NCI-H1105 treated with DMSO at 0.1 percent for 48 hours (cell line): ENCODE results near the gene WDR73.

Experiments
- DNase-seq: peaks from one replicate; lab custom pipeline; 2025; lab: John Stamatoyannopoulos, UW

Gene WDR73

DNA sequence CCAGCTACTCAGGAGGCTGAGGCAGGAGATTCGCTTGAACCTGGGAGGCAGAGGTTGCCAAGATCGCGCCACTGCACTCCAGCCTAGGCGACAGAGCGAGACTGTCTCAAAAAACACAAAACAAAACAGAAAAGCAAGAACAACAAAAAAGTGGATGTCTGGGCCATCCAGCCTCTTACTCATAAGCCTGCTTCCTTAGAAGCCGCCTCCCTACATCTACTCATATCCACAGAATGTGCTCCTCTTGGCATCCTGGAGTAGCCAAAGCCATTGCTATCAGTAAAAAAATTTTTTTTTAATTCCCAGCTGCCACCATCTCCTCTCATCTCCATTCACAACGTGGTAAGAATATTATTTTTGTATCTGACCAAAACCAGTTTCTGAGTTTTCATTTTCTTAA, 42.5 kb downstream of the WDR73 start:
- DNase-seq = no peak

- no peak for DNase-seq
These were observed 44.1 kb downstream of the WDR73 start for GRCh38 chr15:84609818-84610525.

DNA sequence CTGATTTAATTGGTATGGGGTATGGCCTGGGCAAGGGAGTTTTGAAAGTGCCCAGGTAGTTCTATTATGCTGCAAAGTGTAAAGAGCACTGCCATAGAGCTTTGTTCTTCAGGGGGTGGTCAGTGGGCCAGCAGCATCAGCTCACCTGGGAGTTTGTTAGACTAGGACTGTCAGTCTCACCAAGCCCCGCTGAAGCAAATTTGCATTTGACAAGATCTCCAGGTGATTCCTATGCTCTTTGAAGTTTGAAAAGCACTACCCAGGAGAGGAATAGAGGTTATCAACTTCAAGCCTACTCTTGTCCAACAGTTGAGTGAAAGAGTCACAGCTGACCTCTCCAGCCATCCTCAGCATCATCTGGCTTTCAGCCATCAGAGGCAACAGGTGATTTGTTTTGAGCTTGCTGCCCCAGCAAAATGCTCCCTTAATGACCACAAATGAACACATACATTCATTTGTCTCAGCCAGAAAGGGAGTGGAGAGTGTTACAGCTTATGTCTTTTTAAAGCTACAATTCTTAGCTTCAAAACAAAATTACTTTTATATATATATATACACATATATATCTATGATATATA, 45.3 kb downstream of the WDR73 start:
- DNase-seq = no peak

DNA sequence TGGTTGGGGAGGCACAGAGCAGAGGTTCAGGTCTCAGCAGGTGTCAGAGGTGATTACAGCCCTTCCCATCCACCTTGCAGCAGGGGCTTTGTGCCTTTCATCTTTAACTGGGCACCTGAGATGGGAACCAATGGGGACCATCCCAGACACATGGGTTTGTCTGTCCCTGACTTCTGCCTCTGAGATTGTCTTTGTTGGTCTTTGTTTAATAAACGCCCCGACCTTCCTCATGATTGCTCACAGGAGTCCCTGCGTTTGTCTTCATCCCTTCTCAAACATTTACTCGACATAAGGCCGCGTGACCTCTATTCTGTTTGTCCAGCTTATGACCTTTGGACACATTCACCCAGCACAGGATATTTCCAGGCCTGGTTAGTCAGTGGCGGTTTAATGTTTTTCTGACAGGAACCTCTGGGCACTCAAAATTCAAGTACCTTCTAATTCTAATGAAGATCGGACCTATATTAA, 47.4 kb downstream of the WDR73 start:
- DNase-seq = no peak

DNA sequence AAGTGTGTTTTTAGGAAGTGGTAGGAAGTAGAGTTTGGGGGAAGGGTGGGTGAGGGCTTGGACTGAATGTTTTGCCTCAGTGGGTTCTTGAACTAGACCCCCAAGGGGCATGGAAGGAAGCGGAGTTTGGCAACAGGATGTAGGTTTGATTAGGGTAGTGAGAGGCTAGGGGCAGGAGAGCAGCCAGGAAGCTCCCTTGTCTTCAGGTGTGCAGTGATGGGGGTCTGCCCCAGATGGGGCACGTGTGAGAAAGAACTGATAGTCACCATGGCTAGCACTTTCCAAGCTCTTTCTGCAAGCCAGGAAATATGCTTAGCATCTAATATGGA, 48.6 kb downstream of the WDR73 start:
- no peak for DNase-seq

DNA sequence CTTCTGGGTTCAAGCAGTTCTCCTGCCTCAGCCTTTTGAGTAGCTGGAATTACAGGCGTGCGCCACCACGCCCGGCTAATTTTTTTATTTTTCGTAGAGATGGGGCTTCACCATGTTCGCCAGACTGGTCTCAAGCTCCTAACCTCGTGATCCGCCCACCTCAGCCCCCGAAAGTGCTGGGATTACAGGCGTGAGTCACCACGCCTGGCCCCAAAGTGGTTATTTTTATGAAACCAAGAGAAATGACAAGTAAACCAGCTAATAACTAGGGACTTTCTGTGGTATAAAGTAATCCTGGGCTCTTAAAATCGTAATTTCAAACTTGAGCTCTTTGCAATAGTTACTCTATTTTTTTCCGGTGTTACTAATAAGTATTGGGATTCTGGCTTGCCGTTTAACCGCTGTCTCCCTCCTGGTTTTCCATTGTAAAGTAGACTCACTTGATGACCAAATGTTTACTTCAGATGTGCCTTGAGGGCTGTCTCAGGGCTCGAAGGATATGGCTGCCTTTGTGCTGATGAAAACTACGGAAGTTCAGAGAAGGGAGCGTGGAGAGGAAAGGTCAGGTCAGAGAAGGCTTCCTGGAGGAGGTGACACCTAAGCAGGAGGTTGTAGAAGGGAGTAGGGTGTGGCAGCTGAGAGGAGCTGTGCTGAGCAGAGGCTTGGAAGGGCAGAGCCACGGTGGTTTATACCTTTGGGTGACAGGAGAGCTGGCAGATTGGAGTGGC, 49.1 kb downstream of the WDR73 start:
- DNase-seq = no peak

GRCh38 chr15:84603630-84604379, 50.3 kb downstream of the WDR73 start:
- no peak for DNase-seq

- no peak for DNase-seq
These were observed 52.6 kb downstream of the WDR73 start for GRCh38 chr15:84601555-84601838.

GRCh38 chr15:84600687-84601554, 53.2 kb downstream of the WDR73 start, which contains the start of gene ZSCAN2:
Gene ZSCAN2, plus strand, starts transcription at chr15:84601009. Its CDS starts 2,919 bp downstream, at chr15:84603928.
- peak; percentile 85 for DNase-seq

- DNase-seq = peak; percentile 56
These were observed 53.8 kb downstream of the WDR73 start for GRCh38 chr15:84600331-84600686.

GRCh38 chr15:84599906-84600305, 54.2 kb downstream of the WDR73 start:
- DNase-seq = no peak

DNA sequence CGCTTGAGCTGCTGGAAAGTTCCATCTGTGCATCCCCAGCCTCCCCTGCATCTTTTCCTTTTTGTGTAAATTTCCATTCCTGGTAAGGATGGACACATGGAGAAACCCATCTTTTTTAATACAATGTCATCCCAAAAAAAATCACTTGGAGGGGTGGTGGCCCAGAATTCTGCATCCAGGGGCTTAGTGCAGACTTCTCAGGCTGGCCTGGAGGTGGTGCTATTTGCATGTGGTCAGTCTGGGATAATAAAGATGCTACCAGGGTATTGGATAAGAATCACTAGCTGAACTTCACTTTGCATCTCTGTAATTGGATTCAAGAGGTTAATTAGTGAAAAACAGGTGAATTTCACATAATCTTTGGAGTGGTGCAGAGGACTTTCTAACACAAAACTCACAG, 55.1 kb downstream of the WDR73 start:
- peak; percentile 15 for DNase-seq

DNA sequence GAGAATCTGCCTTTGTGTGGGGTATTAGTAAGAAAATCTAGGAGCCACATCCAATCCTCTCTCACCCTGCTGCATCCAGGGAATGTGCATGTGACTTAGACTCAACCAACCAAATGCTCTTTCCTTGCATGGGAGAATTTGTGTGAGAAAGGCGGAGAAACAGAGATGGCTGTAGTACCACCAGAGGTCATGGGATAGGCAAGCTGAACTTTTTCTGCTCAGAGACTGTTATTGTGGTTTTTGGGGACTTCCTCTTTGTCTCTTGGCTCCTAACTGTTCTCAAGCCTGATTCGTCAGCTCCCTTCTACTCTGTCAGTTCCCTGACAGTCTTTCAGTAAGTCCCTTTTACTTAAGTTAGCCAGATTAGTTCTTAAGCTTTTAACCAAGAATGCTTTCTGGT, 55.8 kb downstream of the WDR73 start:
- no peak for DNase-seq

DNA sequence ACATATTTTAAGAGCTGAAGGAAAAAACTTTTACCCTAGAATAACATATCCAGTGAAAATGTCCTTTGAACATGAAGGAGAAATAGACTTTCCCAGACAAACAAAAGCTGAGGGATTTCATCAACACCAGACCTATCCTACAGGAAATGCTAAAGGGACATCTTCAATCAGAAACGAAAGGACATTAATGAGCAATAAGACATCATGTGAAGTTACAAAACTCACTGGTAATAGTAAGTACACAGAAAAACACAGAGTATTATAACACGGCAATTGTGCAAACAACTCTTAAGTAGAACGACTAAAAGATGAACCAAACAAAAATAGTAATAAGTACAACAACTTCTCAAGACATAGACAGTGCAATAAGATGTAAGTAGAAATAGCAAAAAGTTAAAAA, 56.8 kb downstream of the WDR73 start:
- peak; percentile 3 for DNase-seq

- no peak for DNase-seq
These were observed 58.4 kb downstream of the WDR73 start for GRCh38 chr15:84595660-84596059.

DNA sequence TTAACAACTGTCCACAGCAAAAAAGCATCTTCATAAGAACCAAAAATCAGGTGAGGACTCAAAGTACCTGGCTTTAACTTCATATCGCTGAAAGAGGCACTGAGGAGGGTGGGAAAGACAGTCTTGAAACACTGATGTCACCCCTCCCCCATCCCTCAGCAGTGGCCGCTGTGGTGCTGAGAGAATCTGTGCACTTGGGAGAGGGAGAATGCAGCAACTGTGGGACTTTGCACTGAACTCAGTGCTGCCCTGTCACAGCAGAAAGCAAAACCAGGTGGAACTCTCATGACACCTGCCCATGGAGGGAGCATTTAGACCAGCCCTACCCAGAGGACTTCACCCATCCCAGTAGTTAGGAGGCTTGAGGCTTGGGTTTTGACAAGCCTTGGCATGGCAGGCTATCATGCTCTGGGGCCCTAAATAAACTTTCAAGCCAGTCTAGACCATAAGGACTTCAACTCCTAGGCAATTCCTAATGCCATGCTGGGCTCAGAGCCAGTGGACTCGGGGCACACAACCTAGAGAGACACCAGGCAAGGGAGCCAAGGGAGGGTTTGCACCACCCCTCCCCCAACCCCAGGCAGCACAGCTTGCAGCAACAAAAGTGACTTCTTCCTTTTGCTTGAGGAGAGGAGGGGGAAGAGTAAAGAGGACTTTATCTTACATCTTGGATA, 59.3 kb downstream of the WDR73 start:
- peak; percentile 5 for DNase-seq

- no peak for DNase-seq
These were observed 62.3 kb downstream of the WDR73 start for GRCh38 chr15:84591815-84592214.

GRCh38 chr15:84590406-84590805, 63.7 kb downstream of the WDR73 start:
- no peak for DNase-seq
